Liver (tissue), 9 donors: ENCODE data around the gene THAP8. TPM values are rescaled to one million over a fixed set of nuclear protein-coding genes. Genes with fewer than 3 reads are reported as not detected.

Source experiments
- DNase-seq: peaks from one replicate; pipeline ENCODE4 v3.0.0-alpha.2; 2017; ENCODE audit warnings: low spot score
- H3K27ac ChIP-seq, 2 donors: one replicate each; pipeline ENCODE4 v1.7.0; 2013; ENCODE audit warnings: inconsistent platforms in 2 of 2, low read length in 2 of 2, control low read depth in 1 of 2, low read depth in 1 of 2, mild to moderate bottlenecking in 1 of 2
- H3K27me3 ChIP-seq, 4 donors: one replicate each; pipeline versions ENCODE4 v1.6.1 to v1.7.0; 2013; ENCODE audit warnings: low read length in 3 of 4, inconsistent platforms in 1 of 4, mild to moderate bottlenecking in 1 of 4, moderate library complexity in 1 of 4; ENCODE audit not compliant: control insufficient read depth in 4 of 4, insufficient read depth in 4 of 4
- H3K36me3 ChIP-seq, 4 donors: one replicate each; pipeline versions ENCODE4 v1.6.1 to v1.7.0; 2013; ENCODE audit warnings: low read length in 3 of 4, mild to moderate bottlenecking in 3 of 4, low read depth in 1 of 4, moderate library complexity in 1 of 4; ENCODE audit not compliant: control insufficient read depth in 4 of 4, insufficient read depth in 3 of 4
- H3K4me1 ChIP-seq, 4 donors: one replicate each; pipeline versions ENCODE4 v1.6.1 to v1.7.0; 2013; ENCODE audit warnings: low read length in 3 of 4, mild to moderate bottlenecking in 3 of 4, moderate library complexity in 1 of 4; ENCODE audit not compliant: control insufficient read depth in 4 of 4, insufficient read depth in 4 of 4
- H3K4me3 ChIP-seq, 3 donors: one replicate each; pipeline versions ENCODE4 v1.6.1 to v1.7.0; 2013; ENCODE audit warnings: low read length in 3 of 3, control low read depth in 1 of 3, low read depth in 1 of 3, mild to moderate bottlenecking in 1 of 3
- H3K9ac ChIP-seq, 2 donors: one replicate each; pipeline ENCODE4 v1.7.0; 2013; ENCODE audit warnings: low read length in 2 of 2, mild to moderate bottlenecking in 2 of 2, moderate library complexity in 2 of 2, control low read depth in 1 of 2, low read depth in 1 of 2
- H3K9me3 ChIP-seq, 4 donors: one replicate each; pipeline versions ENCODE4 v1.6.1 to v1.7.0; 2013; ENCODE audit warnings: low read length in 3 of 4; ENCODE audit not compliant: control insufficient read depth in 4 of 4
- CTCF ChIP-seq: fragments of 150-350 bp; IDR thresholded peaks from 2 replicates; pipeline ENCODE4 v1.5.1; 2017; ENCODE audit warnings: improper control_type of control experiment, low read depth, low read length; ENCODE audit not compliant: missing input control
- EGR1 ChIP-seq, 2 donors: IDR thresholded peaks; 2 replicates each; pipeline ENCODE4 v1.6.1; 2016 to 2018; ENCODE audit warnings: antibody characterized with exemption in 2 of 2, low read depth in 2 of 2
- FOXA1 ChIP-seq: IDR thresholded peaks from 2 replicates; pipeline ENCODE4 v1.6.1; 2016; ENCODE audit warnings: antibody characterized with exemption
- GABPA ChIP-seq, 2 donors: IDR thresholded peaks in 1 of 2; conservative IDR thresholded peaks in 1 of 2; 2 replicates each; pipeline ENCODE4 v1.6.1; 2016; ENCODE audit warnings: antibody characterized with exemption in 2 of 2, mild to moderate bottlenecking in 1 of 2, moderate library complexity in 1 of 2
- HNF4G ChIP-seq: IDR thresholded peaks from 2 replicates; pipeline ENCODE4 v1.6.1; 2016; ENCODE audit warnings: antibody characterized with exemption
- JUND ChIP-seq, 2 donors: IDR thresholded peaks; 2 replicates each; pipeline ENCODE4 v1.6.1; 2016; ENCODE audit warnings: antibody characterized with exemption in 2 of 2
- NR2F2 ChIP-seq: IDR thresholded peaks from 2 replicates; pipeline ENCODE4 v1.6.1; 2016; ENCODE audit warnings: antibody characterized with exemption
- RAD21 ChIP-seq, 2 donors: IDR thresholded peaks; 2 replicates each; pipeline ENCODE4 v1.6.1; 2016; ENCODE audit warnings: antibody characterized with exemption in 2 of 2, mild to moderate bottlenecking in 2 of 2
- REST ChIP-seq: IDR thresholded peaks from 2 replicates; pipeline ENCODE4 v1.6.1; 2016; ENCODE audit warnings: antibody characterized with exemption, mild to moderate bottlenecking
- SP1 ChIP-seq: IDR thresholded peaks from 2 replicates; pipeline ENCODE4 v1.6.1; 2018; ENCODE audit warnings: antibody characterized with exemption, mild to moderate bottlenecking
- TAF1 ChIP-seq: conservative IDR thresholded peaks from 2 replicates; pipeline ENCODE4 v1.6.1; 2016; ENCODE audit warnings: antibody characterized with exemption, mild to moderate bottlenecking
- WGBS: extraction: QIAGEN DNeasy Blood & Tissue Kit; methylation state at CpG from one replicate; pipeline ENCODE4 v1.1.7; 2013; 5-methylcytosine and 5-hydroxymethylcytosine counted together
- polyA plus RNA-seq, 2 donors: library from polyadenylated mRNA; stranded (reverse) in 1 of 2; unstranded in 1 of 2; fragments of 200-250 nt in 1 of 2; fragments of >200 nt in 1 of 2; fragmentation: Nextera tagmentation in 1 of 2; extraction: Ambion mirVana in 1 of 2; gene quantifications; one replicate each; pipeline versions ENCODE4 v1.2.1 to v1.2.3, GENCODE V29; 2013 to 2015
- total RNA-seq, 2 donors: library from RNA; depleted of rRNA; stranded (reverse); fragments of >200 nt; gene quantifications; one replicate each; pipeline ENCODE4 v1.2.3, GENCODE V29; 2014
- donor health status: healthy.
- donor health status: healthy.
- donor health status: healthy.
- donor health status: healthy.
- donor health status: healthy.

The THAP8 gene
- total and polyA plus RNA-seq, 4 donors = 1.8 to 4.4 (median 3.3) TPM

GRCh38 chr19:36060430-36060829 is 6.3 kb upstream of the THAP8 start:
- no peak overlapping the region for H3K4me3 ChIP-seq
- no peak overlapping the region for H3K9ac ChIP-seq
- H3K27me3 ChIP-seq = no peaks in the 10 kb centered on the region
- DNase-seq = peak; percentile 43
- WGBS = 81% methylated on average over 4 of the region's 4 CpGs
- peaks cover 0 to 16% (median 13%) of the 10 kb centered on the region in 4 donors for H3K4me1 ChIP-seq
- H3K27ac ChIP-seq = no peak overlapping the region
- H3K36me3 ChIP-seq = no peaks in the 10 kb centered on the region
- H3K9me3 ChIP-seq = no peaks in the 10 kb centered on the region
- TF ChIP-seq TAF1 (no peak), NR2F2 (peak; percentile 81), EGR1 (IDR thresholded peaks at IDR 0.05; ENCODE audit: low read depth in 2 of 2) (no peak), HNF4G (no peak), RAD21 (IDR thresholded peaks at IDR 0.05) (peak; percentile 71 to 81), SP1 (no peak), CTCF (peak; percentile 40)

- H3K27me3 ChIP-seq = no peaks in the 10 kb centered on the region
Observed at GRCh38 chr19:36059180-36059910, 5.3 kb upstream of the THAP8 start.

More at GRCh38 chr19:36059180-36059910, 5.3 kb upstream of the THAP8 start:
- 77% methylated on average over 6 of the region's 6 CpGs for WGBS
- H3K36me3 ChIP-seq = no peaks in the 10 kb centered on the region
- peaks cover 3 to 23% (median 20%) of the 10 kb centered on the region in 4 donors for H3K4me1 ChIP-seq
- H3K9me3 ChIP-seq = no peaks in the 10 kb centered on the region
- DNase-seq = no peak
- TF ChIP-seq NR2F2 (no peak), EGR1 (IDR thresholded peaks at IDR 0.05; ENCODE audit: low read depth in 2 of 2) (no peak), SP1 (no peak), GABPA (IDR thresholded peaks at IDR 0.05 in 1 of 2, conservative IDR thresholded peaks at IDR 0.05 in 1 of 2) (no peak), JUND (IDR thresholded peaks at IDR 0.05) (no peak), REST (no peak), FOXA1 (no peak)
- peak overlapping the region in 1 of 2 donors; percentile 69 for H3K27ac ChIP-seq
- no peak overlapping the region for H3K9ac ChIP-seq
- H3K4me3 ChIP-seq = no peak overlapping the region
